Fibroblast of skin of left quadriceps (primary cell): ENCODE measurements around the gene ST13.
"Not testable (repeated sequence)": the region's sequence is repeated elsewhere in the genome, so short reads cannot be mapped to it uniquely, and the experiment has no call there.

Source experiments
- DNase-seq, 2 experiments: peaks; one replicate each; pipeline ENCODE4 v3.0.0-alpha.2; 2013; ENCODE audit warnings: low read depth in 2 of 2

ST13 gene

GRCh38 chr22:40782521-40782920 is 73.9 kb downstream of the ST13 start:
- no peak for DNase-seq

GRCh38 chr22:40781749-40782148 is 74.7 kb downstream of the ST13 start:
- not testable (repeated sequence) for DNase-seq
